Esophagus mucosa (tissue), 1 donor: ENCODE results near the gene ABCA7. TPM values are rescaled to one million over a fixed set of nuclear protein-coding genes. Genes with fewer than 3 reads are reported as not detected.
A peak's percentile ranks its signal among the peaks of the same experiment; 100 is the strongest.

Experiments
- ATAC-seq: fragments of 200-7000 bp; cut with Tn5 transposase; one replicate; pipeline ENCODE4 v1.9.1; 2020
- total RNA-seq: library from RNA; stranded (reverse); gene quantifications from one replicate; pipeline ENCODE4 v1.2.4, GENCODE V29; 2023
- donor health status: DM: yes; HTN: yes; CAD: no.

ABCA7 gene
- total RNA-seq, 1 donor from 2014 or later: 24.8 TPM

- peak; percentile 68 for ATAC-seq
Observed at GRCh38 chr19:1040476-1041271, 767 bp downstream of the ABCA7 start.

- no peak for ATAC-seq
Observed at GRCh38 chr19:1041272-1041834, 1.4 kb downstream of the ABCA7 start.

- peak; percentile 53 for ATAC-seq
Observed at GRCh38 chr19:1041835-1042685, 2.2 kb downstream of the ABCA7 start.

- no peak for ATAC-seq
Observed at GRCh38 chr19:1042689-1043511, 3.0 kb downstream of the ABCA7 start.

- peak; percentile 13 for ATAC-seq
Observed at GRCh38 chr19:1045247-1045603, 5.3 kb downstream of the ABCA7 start.

GRCh38 chr19:1046117-1046626 lies 6.3 kb downstream of the ABCA7 start:
- no peak for ATAC-seq

GRCh38 chr19:1046836-1047695 lies 7.2 kb downstream of the ABCA7 start:
- peak; percentile 70 for ATAC-seq

GRCh38 chr19:1047696-1048147 lies 7.8 kb downstream of the ABCA7 start:
- ATAC-seq: peak; percentile 52

- no peak for ATAC-seq
Observed at GRCh38 chr19:1049106-1049505, 9.2 kb downstream of the ABCA7 start.

GRCh38 chr19:1049800-1050199 lies 9.9 kb downstream of the ABCA7 start:
- no peak for ATAC-seq

- ATAC-seq: no peak
Observed at GRCh38 chr19:1050989-1051788, 11.3 kb downstream of the ABCA7 start.

GRCh38 chr19:1051791-1052190 lies 11.9 kb downstream of the ABCA7 start:
- ATAC-seq: no peak

- no peak for ATAC-seq
Observed at GRCh38 chr19:1052349-1052975, 12.6 kb downstream of the ABCA7 start.

- no peak for ATAC-seq
Observed at GRCh38 chr19:1053176-1054101, 13.5 kb downstream of the ABCA7 start.

GRCh38 chr19:1054102-1055027 lies 14.5 kb downstream of the ABCA7 start:
- no peak for ATAC-seq

GRCh38 chr19:1055028-1055425 lies 15.1 kb downstream of the ABCA7 start:
- no peak for ATAC-seq

GRCh38 chr19:1055886-1056620 lies 16.1 kb downstream of the ABCA7 start:
- no peak for ATAC-seq
